H1 (cell line): ENCODE measurements around the gene CCDC80. TPM values are rescaled to one million over a fixed set of nuclear protein-coding genes. Genes with fewer than 3 reads are reported as not detected.

Source experiments
- CTCF ChIA-PET: fragments of 300-600 bp; sonication (Branson Sonifier 250); formaldehyde crosslinking; loops from one replicate; lab custom pipeline; 2021; ENCODE audit not compliant: partially characterized antibody; lab: Charles Lee
- POLR2A ChIA-PET: fragments of 300-600 bp; sonication (Branson Sonifier 250); formaldehyde crosslinking; loops from one replicate; lab custom pipeline; 2021; ENCODE audit warnings: inconsistent platforms; ENCODE audit not compliant: partially characterized antibody; lab: Charles Lee
- DNase-seq, 2 experiments: peaks; one replicate each; pipeline versions ENCODE4 v3.0.0 to v3.0.0-alpha.2; 2010 to 2022; ENCODE audit warnings: low spot score in 2 of 2, low read depth in 1 of 2, mixed read lengths in 1 of 2
- FAIRE-seq: peaks from 2 replicates; lab custom pipeline; 2011; peaks lifted over from hg19 to GRCh38; lab: Jason Lieb, UNC
- H2AFZ ChIP-seq: 2 replicates; pipeline ENCODE4 v1.8.1; 2012; ENCODE audit warnings: low read length, inconsistent platforms
- H2AK5ac ChIP-seq: 2 replicates; pipeline ENCODE4 v1.6.1; 2013; ENCODE audit warnings: low read depth, low read length
- H2BK120ac ChIP-seq: replicated peaks from 2 replicates; pipeline ENCODE3; 2013; ENCODE audit warnings: low read depth, low read length, inconsistent platforms
- H2BK12ac ChIP-seq: 2 replicates; pipeline ENCODE4 v1.6.1; 2013; ENCODE audit warnings: low read depth, low read length
- H2BK15ac ChIP-seq: 2 replicates; pipeline ENCODE4 v1.6.1; 2013; ENCODE audit warnings: low read length
- H2BK20ac ChIP-seq: 2 replicates; pipeline ENCODE4 v1.6.1; 2013; ENCODE audit warnings: low read length
- H2BK5ac ChIP-seq: 2 replicates; pipeline ENCODE4 v1.6.1; 2013; ENCODE audit warnings: low read depth, low read length
- H3K14ac ChIP-seq: 2 replicates; pipeline ENCODE4 v1.6.1; 2013; ENCODE audit warnings: inconsistent platforms; ENCODE audit not compliant: insufficient read length
- H3K18ac ChIP-seq: 2 replicates; pipeline ENCODE4 v1.6.1; 2013; ENCODE audit warnings: low read length; ENCODE audit errors: extremely low read depth
- H3K23ac ChIP-seq: 2 replicates; pipeline ENCODE4 v1.6.1; 2013; ENCODE audit warnings: inconsistent platforms; ENCODE audit not compliant: insufficient read length
- H3K23me2 ChIP-seq: 2 replicates; pipeline ENCODE4 v1.6.1; 2013; ENCODE audit warnings: low read depth, low read length
- H3K27ac ChIP-seq: 2 replicates; pipeline ENCODE4 v1.6.1; 2011; ENCODE audit warnings: low read depth, low read length, inconsistent platforms
- H3K27me3 ChIP-seq, 4 experiments: replicated peaks in 1 of 4; 1 replicate in 1 of 4; 2 replicates in 3 of 4; pipeline versions ENCODE4 v1.6.1 to v1.8.1; 2011 to 2013; ENCODE audit warnings: low read length in 3 of 4, mild to moderate bottlenecking in 3 of 4, inconsistent platforms in 2 of 4, mixed read lengths in 2 of 4, moderate library complexity in 1 of 4; ENCODE audit not compliant: control insufficient read depth in 3 of 4, insufficient read depth in 3 of 4; ENCODE audit errors: extremely low read depth in 1 of 4
- H3K36me3 ChIP-seq, 4 experiments: 2 replicates each; pipeline versions ENCODE4 v1.6.1 to v1.8.1; 2011 to 2013; ENCODE audit warnings: mild to moderate bottlenecking in 4 of 4, low read length in 3 of 4, moderate library complexity in 2 of 4, control low read depth in 1 of 4, inconsistent platforms in 1 of 4; ENCODE audit not compliant: insufficient read depth in 4 of 4, control insufficient read depth in 2 of 4
- H3K4ac ChIP-seq: replicated peaks from 2 replicates; pipeline ENCODE3; 2013; ENCODE audit warnings: low read length, low read depth, mixed read lengths, inconsistent platforms; ENCODE audit not compliant: insufficient read length
- H3K4me1 ChIP-seq, 4 experiments: replicated peaks in 1 of 4; 1 replicate in 1 of 4; 2 replicates in 3 of 4; pipeline versions ENCODE4 v1.6.1 to v1.8.1; 2011 to 2013; ENCODE audit warnings: low read length in 3 of 4, inconsistent platforms in 2 of 4, mixed read lengths in 1 of 4; ENCODE audit not compliant: insufficient read depth in 4 of 4, control insufficient read depth in 3 of 4
- H3K4me2 ChIP-seq, 2 experiments: 2 replicates each; pipeline versions ENCODE4 v1.6.1 to v1.8.1; 2011 to 2013; ENCODE audit warnings: low read depth in 2 of 2, low read length in 2 of 2, control low read depth in 1 of 2, inconsistent platforms in 1 of 2, mild to moderate bottlenecking in 1 of 2; ENCODE audit not compliant: insufficient read depth in 1 of 2
- H3K4me3 ChIP-seq, 4 experiments: fragments of 200-600, 300-600 bp in 1 of 4; sonication (generic), shearing (Covaris generic), sonication (Bioruptor Twin) in 1 of 4; 2 replicates each; pipeline versions ENCODE4 v1.5.1 to v1.8.1; 2011 to 2016; ENCODE audit warnings: low read length in 4 of 4, low read depth in 3 of 4, control low read depth in 2 of 4, inconsistent platforms in 2 of 4, mild to moderate bottlenecking in 2 of 4, mixed read lengths in 1 of 4, moderate library complexity in 1 of 4; ENCODE audit not compliant: insufficient read depth in 2 of 4; ENCODE audit errors: extremely low read depth in 1 of 4
- H3K56ac ChIP-seq: replicated peaks from 2 replicates; pipeline ENCODE3; 2013; ENCODE audit warnings: low read depth, mild to moderate bottlenecking, mixed read lengths, low read length, inconsistent platforms; ENCODE audit not compliant: insufficient read length
- H3K79me1 ChIP-seq: 2 replicates; pipeline ENCODE4 v1.6.1; 2013; ENCODE audit warnings: low read depth, low read length, control low read depth
- H3K79me2 ChIP-seq, 2 experiments: 2 replicates each; pipeline versions ENCODE4 v1.6.1 to v1.8.1; 2012 to 2013; ENCODE audit warnings: low read length in 2 of 2, mild to moderate bottlenecking in 2 of 2, inconsistent platforms in 1 of 2; ENCODE audit not compliant: insufficient read depth in 2 of 2, control insufficient read depth in 1 of 2
- H3K9ac ChIP-seq, 4 experiments: replicated peaks in 1 of 4; 1 replicate in 1 of 4; 2 replicates in 3 of 4; pipeline versions ENCODE4 v1.6.1 to v1.8.1; 2011 to 2013; ENCODE audit warnings: low read depth in 3 of 4, low read length in 3 of 4, control low read depth in 2 of 4, mild to moderate bottlenecking in 2 of 4, moderate library complexity in 2 of 4, inconsistent platforms in 1 of 4; ENCODE audit errors: extremely low read depth in 1 of 4
- H3K9me3 ChIP-seq, 2 experiments: 2 replicates each; pipeline versions ENCODE4 v1.6.1 to v1.8.1; 2012 to 2013; ENCODE audit warnings: mild to moderate bottlenecking in 2 of 2, moderate library complexity in 2 of 2, control low read depth in 1 of 2, inconsistent platforms in 1 of 2, low read depth in 1 of 2, low read length in 1 of 2, mixed read lengths in 1 of 2; ENCODE audit not compliant: insufficient read depth in 2 of 2
- H4K20me1 ChIP-seq, 2 experiments: replicated peaks in 1 of 2; 2 replicates each; pipeline versions ENCODE3 to v1.8.1; 2011 to 2013; ENCODE audit warnings: inconsistent platforms in 2 of 2, low read length in 2 of 2, mild to moderate bottlenecking in 1 of 2; ENCODE audit not compliant: insufficient read depth in 2 of 2, control insufficient read depth in 1 of 2
- H4K5ac ChIP-seq: 2 replicates; pipeline ENCODE4 v1.6.1; 2013; ENCODE audit warnings: low read length, low read depth, mixed read lengths, inconsistent platforms; ENCODE audit not compliant: insufficient read length
- H4K8ac ChIP-seq: 2 replicates; pipeline ENCODE4 v1.8.0; 2013; ENCODE audit warnings: mild to moderate bottlenecking, moderate library complexity, low read length, inconsistent platforms; ENCODE audit not compliant: insufficient read depth; ENCODE audit errors: extremely low read depth
- H4K91ac ChIP-seq: replicated peaks from 2 replicates; pipeline ENCODE3; 2013; ENCODE audit warnings: low read length, mixed read lengths, inconsistent platforms; ENCODE audit not compliant: insufficient read length
- CHD1 ChIP-seq: IDR thresholded peaks from 2 replicates; pipeline ENCODE4 v1.6.1; 2012; ENCODE audit warnings: low read depth, low read length, improper control_type of control experiment
- CREB1 ChIP-seq: IDR thresholded peaks from 2 replicates; pipeline ENCODE4 v1.6.1; 2012; ENCODE audit warnings: inconsistent platforms
- GABPA ChIP-seq: IDR thresholded peaks from 2 replicates; pipeline ENCODE4 v1.6.1; 2011; ENCODE audit warnings: mild to moderate bottlenecking, low read length, moderate library complexity, borderline replicate concordance; ENCODE audit not compliant: insufficient read depth
- GTF2F1 ChIP-seq: IDR thresholded peaks from 2 replicates; pipeline ENCODE4 v1.6.1; 2012; ENCODE audit warnings: low read depth, low read length, improper control_type of control experiment, borderline replicate concordance
- POLR2A ChIP-seq, 2 experiments: IDR thresholded peaks; 1 replicate in 1 of 2; 2 replicates in 1 of 2; pipeline ENCODE4 v1.6.1; 2011; ENCODE audit warnings: low read depth in 2 of 2, low read length in 2 of 2, mild to moderate bottlenecking in 2 of 2; ENCODE audit errors: control extremely low read depth in 1 of 2
- RFX5 ChIP-seq: IDR thresholded peaks from 2 replicates; pipeline ENCODE4 v1.6.1; 2011; ENCODE audit warnings: low read depth, low read length, improper control_type of control experiment, borderline replicate concordance
- RNF2 ChIP-seq: fragments of 200-900, 300-1000 bp; sonication (generic); IDR thresholded peaks from 2 replicates; pipeline ENCODE4 v1.7.1; 2016; ENCODE audit warnings: borderline replicate concordance, low read depth, mild to moderate bottlenecking, antibody characterized with exemption, low read length; ENCODE audit not compliant: poor library complexity, severe bottlenecking; ENCODE audit errors: missing control alignments
- SIX5 ChIP-seq: IDR thresholded peaks from 2 replicates; pipeline ENCODE4 v1.6.1; 2011; ENCODE audit warnings: mild to moderate bottlenecking, low read depth, low read length
- SP4 ChIP-seq: IDR thresholded peaks from 2 replicates; pipeline ENCODE4 v1.6.1; 2012; ENCODE audit warnings: low read length, inconsistent platforms
- SRF ChIP-seq: IDR thresholded peaks from 2 replicates; pipeline ENCODE4 v1.6.1; 2011; ENCODE audit warnings: mild to moderate bottlenecking, low read depth, low read length, moderate library complexity
- YY1 ChIP-seq: IDR thresholded peaks from 2 replicates; pipeline ENCODE4 v1.6.1; 2011; ENCODE audit warnings: low read depth, mild to moderate bottlenecking, low read length
- WGBS, 2 experiments: shearing (Covaris generic) in 1 of 2; methylation state at CpG; one replicate each; pipeline versions ENCODE4 v1.1.6 to v1.1.7; 2013 to 2015; ENCODE audit warnings: low lambda C conversion rate in 2 of 2, mixed read lengths in 2 of 2, inconsistent platforms in 1 of 2, low coverage in 1 of 2, missing lambda C conversion rate in 1 of 2; ENCODE audit not compliant: insufficient replicate concordance in 2 of 2, insufficient coverage in 1 of 2, insufficient read length in 1 of 2; ENCODE audit errors: extremely low coverage in 1 of 2, missing lambda C conversion rate in 1 of 2; 5-methylcytosine and 5-hydroxymethylcytosine counted together
- polyA plus RNA-seq, 7 experiments: library from polyadenylated mRNA; depleted of rRNA in 3 of 7; stranded (reverse) in 5 of 7; unstranded in 2 of 7; fragments of >200 nt in 5 of 7; fragments of 200-250 nt in 2 of 7; gene quantifications; 1 replicate in 5 of 7; 2 replicates in 1 of 7; 4 replicates in 1 of 7; pipeline versions ENCODE4 v1.2.1 to v1.2.3, GENCODE V29; 2011 to 2013; ENCODE audit warnings: missing spikeins in 2 of 7, mixed read lengths in 2 of 7
- total RNA-seq: library from RNA; stranded (reverse); fragmentation: NEBNext Ultra II Directional; extraction: Animal tissue kit (Norgen Biotek cat#: 25700); gene quantifications from 2 replicates; pipeline ENCODE4 v1.2.1, GENCODE V29; 2021
- TF ChIP-seq, protein P1 (sequence below): IDR thresholded peaks from 2 replicates; pipeline ENCODE4 v1.6.1; 2011; ENCODE audit warnings: low read depth, mild to moderate bottlenecking, low read length; ENCODE audit not compliant: insufficient read depth

Gene CCDC80
- total and polyA plus RNA-seq, 2 of the 8 experiments (the other 6 are each of a cell fraction or from before 2014, with no cell fraction given), result 1.1 to 12.9 TPM

- Histone ChIP-seq H3K4me3 (no peak overlapping the region), H3K56ac (no peak overlapping the region), H2BK20ac (peak overlapping the region; percentile 19; the same call in 1 of the 2 replicates), H3K27me3 (no peaks in the 10 kb centered on the region), H4K5ac (no peak overlapping the region), H3K23me2 (no peaks in the 10 kb centered on the region), H3K36me3 (no peaks in the 10 kb centered on the region), H2BK12ac (no peak overlapping the region), H2AFZ (no peak overlapping the region), H3K14ac (no peak overlapping the region), H2BK5ac (no peak overlapping the region), H3K23ac (no peak overlapping the region), H3K27ac (no peak overlapping the region), H3K4me2 (no peak overlapping the region), H2AK5ac (no peak overlapping the region), H2BK120ac (no peak overlapping the region), H4K8ac (no peak overlapping the region), H3K79me2 (no peaks in the 10 kb centered on the region; a peak in 1 of 4 replicates), H3K4me1 (peaks cover 1 to 7% (median 2%) of the 10 kb centered on the region in 4 experiments; a peak in 2 of 7 replicates), H3K9ac (no peak overlapping the region), H3K18ac (no peak overlapping the region), H3K9me3 (no peaks in the 10 kb centered on the region), H3K79me1 (no peaks in the 10 kb centered on the region), H4K91ac (no peak overlapping the region), H4K20me1 (no peaks in the 10 kb centered on the region), H3K4ac (no peak overlapping the region), H2BK15ac (no peak overlapping the region)
- POLR2A ChIA-PET, result no interaction called here
- WGBS, 2 experiments, result 74% methylated on average over 5 of the region's 5 CpGs; no CpG with 5 or more reads in 1 of the 2 experiments
- CTCF ChIA-PET, result interaction anchor here (1.2 to 1.5 kb wide), 4 partner anchors 19 to 44 kb away, joined by 3 to 6 read pairs (median 4); no protein-coding TSS in a partner anchor
- DNase-seq, result no peak
- FAIRE-seq, result no peak
- TF ChIP-seq RFX5, result no peak
- TF ChIP-seq, protein P1, sequence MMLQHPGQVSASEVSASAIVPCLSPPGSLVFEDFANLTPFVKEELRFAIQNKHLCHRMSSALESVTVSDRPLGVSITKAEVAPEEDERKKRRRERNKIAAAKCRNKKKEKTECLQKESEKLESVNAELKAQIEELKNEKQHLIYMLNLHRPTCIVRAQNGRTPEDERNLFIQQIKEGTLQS, result no peak
- no peak for TF ChIP-seq POLR2A (IDR thresholded peaks at IDR 0.05; ENCODE audit: control extremely low read depth in 1 of 2, low read depth in 2 of 2, low read length in 2 of 2)
- TF ChIP-seq RNF2, result no peak
- TF ChIP-seq CHD1, result no peak
- TF ChIP-seq SRF, result no peak
- TF ChIP-seq SP4, result no peak
- no peak for TF ChIP-seq SIX5
- TF ChIP-seq YY1, result no peak
- TF ChIP-seq GTF2F1, result no peak
- TF ChIP-seq GABPA, result no peak
- TF ChIP-seq CREB1, result no peak
Observed at GRCh38 chr3:112685956-112686799, 45.2 kb upstream of the CCDC80 start.
